ENCODE data around the gene ZNF860.
"Not testable (repeated sequence)": the region's sequence is repeated elsewhere in the genome, so short reads cannot be mapped to it uniquely, and the experiment has no call there.

The ZNF860 gene

GRCh38 chr3:31979001-31979697 is 2.4 kb upstream of the ZNF860 start:
- TF ChIP-seq CTCF (IDR thresholded peaks at IDR 0.05; ENCODE audit: low read depth, low read length), result no peak
- no peak overlapping the region for H3K4me3 ChIP-seq (ENCODE audit: low read depth, low read length)

GRCh38 chr3:31980530-31981205 is 882 bp upstream of the ZNF860 start:
- TF ChIP-seq CTCF (IDR thresholded peaks at IDR 0.05; ENCODE audit: low read depth, low read length), result no peak
- H3K4me3 ChIP-seq (ENCODE audit: low read depth, low read length), result peak overlapping the region; percentile 79

- no peak overlapping the region for H3K4me3 ChIP-seq (ENCODE audit: low read depth, low read length)
- no peak for TF ChIP-seq CTCF (IDR thresholded peaks at IDR 0.05; ENCODE audit: low read depth, low read length)
Observed at GRCh38 chr3:31984321-31984720, 2.8 kb downstream of the ZNF860 start.

GRCh38 chr3:31985831-31986230 is 4.3 kb downstream of the ZNF860 start:
- no peak for TF ChIP-seq CTCF (IDR thresholded peaks at IDR 0.05; ENCODE audit: low read depth, low read length)
- H3K4me3 ChIP-seq (ENCODE audit: low read depth, low read length), result no peak overlapping the region

- no peak overlapping the region for H3K4me3 ChIP-seq (ENCODE audit: low read depth, low read length)
Observed at GRCh38 chr3:31988271-31988670, 6.7 kb downstream of the ZNF860 start.

GRCh38 chr3:31992995-31993394 is 11.4 kb downstream of the ZNF860 start:
- not testable (repeated sequence) for H3K4me3 ChIP-seq (ENCODE audit: low read depth, low read length)

More at GRCh38 chr3:31988271-31988670, 6.7 kb downstream of the ZNF860 start:
- no peak for TF ChIP-seq CTCF (IDR thresholded peaks at IDR 0.05; ENCODE audit: low read depth, low read length)

GRCh38 chr3:31993843-31994242 is 12.3 kb downstream of the ZNF860 start:
- no peak overlapping the region for H3K4me3 ChIP-seq (ENCODE audit: low read depth, low read length)
- no peak for TF ChIP-seq CTCF (IDR thresholded peaks at IDR 0.05; ENCODE audit: low read depth, low read length)

- H3K4me3 ChIP-seq (ENCODE audit: low read depth, low read length), result not testable (repeated sequence)
Observed at GRCh38 chr3:31995026-31995425, 13.5 kb downstream of the ZNF860 start.

All from WI38 (cell line).